Endothelial cell of umbilical vein (primary cell): ENCODE results near the gene TYW1. TPM values are rescaled to one million over a fixed set of nuclear protein-coding genes. Genes with fewer than 3 reads are reported as not detected.
"Not testable (repeated sequence)": the region's sequence is repeated elsewhere in the genome, so short reads cannot be mapped to it uniquely, and the experiment has no call there.

Source experiments
- BruUV-seq: library from RNA; stranded (reverse); fragments of 400-500 nt; replicated peaks from 2 replicates; lab custom pipeline; 2021; lab: Mats Ljungman, UMichigan
- CTCF ChIA-PET: fragments of 300-600, 350-600 bp; sonication (Branson Sonifier 250); formaldehyde crosslinking; loops from one replicate; lab custom pipeline; 2021; ENCODE audit warnings: antibody characterized with exemption, inconsistent platforms; lab: Charles Lee
- POLR2A ChIA-PET: fragments of 300-600, 350-600 bp; sonication (Branson Sonifier 250); formaldehyde crosslinking; loops from one replicate; lab custom pipeline; 2021; ENCODE audit warnings: antibody characterized with exemption, inconsistent platforms; lab: Charles Lee
- DNase-seq: peaks from one replicate; pipeline ENCODE4 v3.0.0-alpha.2; 2011; ENCODE audit warnings: low read depth, low spot score
- FAIRE-seq: peaks from 2 replicates; lab custom pipeline; 2011; peaks lifted over from hg19 to GRCh38; lab: Jason Lieb, UNC
- H2AFZ ChIP-seq: 2 replicates; pipeline ENCODE4 v1.6.0; 2012; ENCODE audit warnings: low read depth, low read length, control low read depth, inconsistent platforms
- H3K27ac ChIP-seq: 2 replicates; pipeline ENCODE4 v1.5.1; 2011; ENCODE audit warnings: low read depth, mild to moderate bottlenecking, control low read depth, low read length, moderate library complexity; ENCODE audit not compliant: insufficient read depth
- H3K27me3 ChIP-seq, 2 experiments: 2 replicates each; pipeline versions ENCODE4 v1.6.0 to v1.6.1; 2011; ENCODE audit warnings: low read length in 2 of 2, mixed read lengths in 1 of 2; ENCODE audit not compliant: control insufficient read depth in 2 of 2, insufficient read depth in 2 of 2
- H3K36me3 ChIP-seq, 2 experiments: 2 replicates in 1 of 2; 3 replicates in 1 of 2; pipeline ENCODE4 v1.5.1; 2011; ENCODE audit warnings: low read length in 2 of 2, mild to moderate bottlenecking in 1 of 2, moderate library complexity in 1 of 2; ENCODE audit not compliant: control insufficient read depth in 2 of 2, insufficient read depth in 2 of 2; ENCODE audit errors: extremely low read depth in 1 of 2
- H3K4me1 ChIP-seq: 3 replicates; pipeline ENCODE4 v1.5.1; 2011; ENCODE audit warnings: mild to moderate bottlenecking, low read length; ENCODE audit not compliant: control insufficient read depth, insufficient read depth; ENCODE audit errors: extremely low read depth
- H3K4me2 ChIP-seq: 2 replicates; pipeline ENCODE4 v1.6.1; 2011; ENCODE audit warnings: low read length, control low read depth, mixed read lengths; ENCODE audit not compliant: insufficient read depth
- H3K4me3 ChIP-seq, 3 experiments: fragments of 200-600 bp in 1 of 3; sonication (generic), shearing (Covaris generic) in 1 of 3; replicated peaks in 1 of 3; 2 replicates each; pipeline ENCODE4 v1.5.1; 2011 to 2016; ENCODE audit warnings: control low read depth in 3 of 3, low read length in 3 of 3, mild to moderate bottlenecking in 2 of 3, inconsistent platforms in 1 of 3, low read depth in 1 of 3, moderate library complexity in 1 of 3; ENCODE audit not compliant: insufficient read depth in 1 of 3
- H3K79me2 ChIP-seq: 2 replicates; pipeline ENCODE4 v1.6.0; 2012; ENCODE audit warnings: low read length, inconsistent platforms; ENCODE audit not compliant: control insufficient read depth, insufficient read depth
- H3K9ac ChIP-seq: replicated peaks from 2 replicates; pipeline ENCODE3; 2011; ENCODE audit warnings: low read length, control low read depth; ENCODE audit not compliant: insufficient read depth; ENCODE audit errors: extremely low read depth
- H3K9me1 ChIP-seq: replicated peaks from 3 replicates; pipeline ENCODE4 v1.6.0; 2011; ENCODE audit warnings: mild to moderate bottlenecking, low read length; ENCODE audit not compliant: control insufficient read depth, insufficient read depth; ENCODE audit errors: extremely low read depth
- H3K9me3 ChIP-seq: replicated peaks from 2 replicates; pipeline ENCODE4 v1.5.1; 2012; ENCODE audit warnings: low read length, inconsistent platforms; ENCODE audit not compliant: control insufficient read depth, insufficient read depth
- H4K20me1 ChIP-seq: replicated peaks from 2 replicates; pipeline ENCODE3; 2011; ENCODE audit warnings: mild to moderate bottlenecking, low read length; ENCODE audit not compliant: control insufficient read depth, insufficient read depth; ENCODE audit errors: extremely low read depth
- FOS ChIP-seq: IDR thresholded peaks from 2 replicates; pipeline ENCODE4 v1.6.1; 2011; ENCODE audit warnings: mild to moderate bottlenecking, low read length, moderate library complexity, borderline replicate concordance; ENCODE audit not compliant: insufficient read depth
- dilution Hi-C: fragments of 300-500 bp; cut with MboI; formaldehyde crosslinking; loops from one replicate; pipeline ENCODE4 v1.15.0; 2019; ENCODE audit warnings: low sequenced_read_pairs; ENCODE audit not compliant: extremely low pct_ligation_motif_present
- intact Hi-C: fragments of 100-400 bp; cut with micrococcal nuclease; formaldehyde crosslinking; loops from one replicate; pipeline ENCODE4 v1.10.0; 2022
- polyA plus RNA-seq, 4 experiments: library from polyadenylated mRNA; depleted of rRNA in 3 of 4; stranded (reverse) in 3 of 4; unstranded in 1 of 4; fragments of >200 nt; gene quantifications; 2 replicates each; pipeline versions ENCODE4 v1.2.1 to v1.2.3, GENCODE V29; 2011 to 2012; ENCODE audit warnings: missing spikeins in 1 of 4
- total RNA-seq: library from RNA; stranded (reverse); gene quantifications from 2 replicates; pipeline ENCODE4 v1.2.3, GENCODE V29; 2021

Gene TYW1
- total and polyA plus RNA-seq, 2 donors (not counting 3 experiments of a cell fraction or from before 2014, with no cell fraction given) = 7.7 to 15.9 TPM

GRCh38 chr7:67025459-67025858, 28.8 kb downstream of the TYW1 start:
- POLR2A ChIA-PET, BruUV-seq: not testable (repeated sequence)

GRCh38 chr7:67031685-67032084, 35.1 kb downstream of the TYW1 start:
- CTCF ChIA-PET, H3K9me3 ChIP-seq, DNase-seq, H3K9ac ChIP-seq, H3K27ac ChIP-seq, H3K4me3 ChIP-seq, H3K27me3 ChIP-seq, H3K4me2 ChIP-seq, POLR2A ChIA-PET, H3K4me1 ChIP-seq, H2AFZ ChIP-seq, H4K20me1 ChIP-seq, intact Hi-C loops, BruUV-seq, H3K9me1 ChIP-seq, dilution Hi-C loops, H3K36me3 ChIP-seq, FAIRE-seq, H3K79me2 ChIP-seq: not testable (repeated sequence)

More at GRCh38 chr7:67025459-67025858, 28.8 kb downstream of the TYW1 start:
- H3K9ac ChIP-seq, dilution Hi-C loops, H3K9me1 ChIP-seq, intact Hi-C loops, H3K4me2 ChIP-seq, H3K27me3 ChIP-seq, H3K9me3 ChIP-seq, CTCF ChIA-PET, H2AFZ ChIP-seq, DNase-seq, H3K79me2 ChIP-seq, H4K20me1 ChIP-seq, H3K36me3 ChIP-seq, H3K4me3 ChIP-seq, H3K4me1 ChIP-seq: not testable (repeated sequence)
- peak; percentile 90 for FAIRE-seq
- peak overlapping the region; percentile 23 for H3K27ac ChIP-seq
- TF ChIP-seq FOS = peak; percentile 16
